Right hindlimb (tissue), 1 donor: ENCODE results near the gene FAM234B.
"Not testable (repeated sequence)": the region's sequence is repeated elsewhere in the genome, so short reads cannot be mapped to it uniquely, and the experiment has no call there.

Experiments
- DNase-seq: peaks from one replicate; pipeline ENCODE4 v3.0.0-alpha.2; 2018

The FAM234B gene

GRCh38 chr12:13024531-13024916, 19.7 kb upstream of the FAM234B start:
- no peak for DNase-seq

GRCh38 chr12:13026286-13026685, 17.9 kb upstream of the FAM234B start:
- DNase-seq = no peak

GRCh38 chr12:13027032-13027431, 17.1 kb upstream of the FAM234B start:
- no peak for DNase-seq

- no peak for DNase-seq
Observed at GRCh38 chr12:13027508-13027907, 16.7 kb upstream of the FAM234B start.

DNA sequence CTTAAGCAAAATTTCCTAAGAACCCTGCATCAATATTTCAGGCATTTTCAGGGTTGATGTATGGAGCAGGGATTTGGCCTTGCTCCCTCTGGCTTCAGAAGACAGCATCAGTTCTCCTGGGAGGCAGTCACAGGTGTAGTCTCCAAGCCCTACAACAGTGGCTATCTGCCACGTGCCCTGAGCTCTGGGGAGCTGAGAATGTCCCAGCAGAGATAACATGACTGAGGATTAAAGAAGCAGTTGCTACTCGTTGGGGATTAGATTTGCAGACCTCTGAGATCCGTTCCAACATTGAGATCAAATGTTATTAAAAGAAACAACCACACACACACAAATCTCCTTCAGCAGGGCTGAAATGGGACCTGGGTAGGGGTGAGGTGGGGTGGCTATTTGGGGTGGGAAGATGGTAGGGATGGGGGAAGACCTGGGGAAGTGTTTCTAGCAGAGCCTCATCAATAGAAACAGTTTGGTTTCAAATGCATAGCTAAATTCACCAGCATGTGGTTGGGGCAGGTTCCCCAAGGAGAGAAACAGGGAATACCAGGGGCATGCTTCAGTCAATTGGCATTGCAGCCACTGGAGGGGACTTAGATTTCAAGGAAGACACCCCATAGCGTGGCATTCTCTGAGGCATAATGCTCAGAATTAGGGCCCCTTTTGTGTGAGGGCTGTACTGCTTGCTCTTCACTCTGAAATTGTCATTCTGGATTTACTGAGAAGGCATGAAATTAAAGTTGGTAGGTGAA, 15.2 kb upstream of the FAM234B start:
- no peak for DNase-seq

GRCh38 chr12:13030541-13031291, 13.5 kb upstream of the FAM234B start:
- DNase-seq = no peak

DNA sequence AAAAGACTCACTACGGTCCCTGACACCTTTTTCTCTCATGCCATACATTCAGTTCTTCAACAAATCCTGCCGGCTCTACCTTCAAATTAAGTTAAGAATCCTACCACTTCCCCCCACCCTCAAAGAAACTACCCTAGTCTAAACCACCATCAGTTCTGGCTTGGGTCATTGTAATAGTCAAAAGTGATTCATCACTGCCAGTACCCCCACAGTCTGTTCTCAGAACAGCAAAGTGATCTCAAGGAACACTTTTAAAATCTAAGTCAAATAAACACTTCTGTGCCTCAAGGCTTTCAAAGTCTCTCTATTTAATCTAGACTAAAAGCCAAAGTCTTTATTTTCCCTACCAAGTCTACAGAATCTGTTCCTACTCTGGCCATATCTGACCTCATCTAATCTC, 12.0 kb upstream of the FAM234B start:
- DNase-seq = no peak

- no peak for DNase-seq
Observed at GRCh38 chr12:13033476-13033875, 10.7 kb upstream of the FAM234B start.

GRCh38 chr12:13035335-13035734, 8.8 kb upstream of the FAM234B start:
- DNase-seq = not testable (repeated sequence)

DNA sequence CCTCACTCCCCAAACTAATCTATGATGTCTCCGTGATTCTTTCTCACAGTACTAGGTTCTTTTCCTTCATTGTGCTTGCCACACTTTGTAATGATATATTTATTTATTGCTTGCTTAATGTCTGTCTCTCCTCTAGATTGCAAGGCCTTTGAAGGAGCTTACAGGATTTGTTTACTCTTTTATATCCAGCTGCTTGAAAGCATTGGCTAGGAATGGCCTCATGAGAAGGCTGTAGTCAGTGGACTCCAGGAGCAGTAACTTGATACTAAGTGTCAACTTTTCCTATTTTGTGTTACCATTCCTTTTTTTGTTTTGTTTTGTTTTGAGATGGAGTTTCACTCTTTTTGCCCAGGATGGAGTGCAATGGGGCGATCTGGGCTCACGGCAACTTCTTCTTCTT, 7.3 kb upstream of the FAM234B start:
- DNase-seq = no peak

GRCh38 chr12:13038491-13039161, 5.6 kb upstream of the FAM234B start:
- no peak for DNase-seq

DNA sequence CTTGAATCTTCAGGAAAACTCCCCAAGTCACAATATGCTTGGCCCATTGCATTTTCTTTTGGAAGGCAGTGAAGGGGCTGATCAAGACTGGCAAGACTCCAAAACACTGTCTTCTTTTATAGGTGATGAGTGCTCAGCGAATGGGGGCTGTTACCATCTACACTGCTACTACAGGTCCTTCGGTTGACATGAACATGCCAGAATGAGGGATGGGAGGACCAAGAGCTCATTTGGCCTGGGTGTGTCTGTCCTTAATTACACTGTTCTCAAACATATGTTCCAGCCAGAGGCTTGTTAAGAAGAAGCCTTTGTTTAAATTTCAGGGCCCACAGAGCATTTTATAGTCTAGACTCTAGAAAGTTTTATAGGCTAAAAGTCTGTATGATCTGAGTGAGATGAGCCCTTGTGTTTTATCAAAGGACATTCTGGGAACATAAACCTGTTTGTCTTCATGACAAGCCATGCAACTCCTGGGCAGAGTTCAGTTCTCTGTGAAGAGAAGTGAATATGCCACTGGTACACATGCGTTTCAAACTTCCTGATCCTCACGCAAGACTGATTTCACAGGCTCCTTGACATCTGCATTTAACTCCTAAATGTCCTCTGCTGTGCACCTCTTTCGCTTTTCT, 4.7 kb upstream of the FAM234B start:
- DNase-seq = no peak

DNA sequence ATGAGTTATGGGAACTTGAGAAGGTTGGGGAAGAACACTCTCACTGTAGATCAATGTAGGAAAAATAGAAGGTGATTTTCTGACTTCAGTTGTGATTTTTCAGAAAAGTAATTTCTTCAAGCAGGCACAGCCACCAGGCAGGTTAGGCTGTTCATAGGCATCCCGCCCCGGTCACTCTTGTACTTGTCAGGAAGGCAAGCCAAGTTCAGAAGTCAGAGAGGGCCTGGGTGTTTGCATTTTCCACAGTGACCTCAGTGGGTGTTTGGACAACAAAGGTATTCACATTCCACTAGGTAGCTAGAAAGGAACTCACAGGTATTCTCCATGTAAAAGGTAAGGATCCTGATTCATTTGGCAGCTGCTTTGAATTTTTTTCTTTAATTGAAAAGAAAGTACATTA, 3.0 kb upstream of the FAM234B start:
- no peak for DNase-seq

- no peak for DNase-seq
Observed at GRCh38 chr12:13042666-13043230, 1.4 kb upstream of the FAM234B start.

- DNase-seq = peak; percentile 33
Observed at GRCh38 chr12:13044906-13045299, 722 bp downstream of the FAM234B start.

DNA sequence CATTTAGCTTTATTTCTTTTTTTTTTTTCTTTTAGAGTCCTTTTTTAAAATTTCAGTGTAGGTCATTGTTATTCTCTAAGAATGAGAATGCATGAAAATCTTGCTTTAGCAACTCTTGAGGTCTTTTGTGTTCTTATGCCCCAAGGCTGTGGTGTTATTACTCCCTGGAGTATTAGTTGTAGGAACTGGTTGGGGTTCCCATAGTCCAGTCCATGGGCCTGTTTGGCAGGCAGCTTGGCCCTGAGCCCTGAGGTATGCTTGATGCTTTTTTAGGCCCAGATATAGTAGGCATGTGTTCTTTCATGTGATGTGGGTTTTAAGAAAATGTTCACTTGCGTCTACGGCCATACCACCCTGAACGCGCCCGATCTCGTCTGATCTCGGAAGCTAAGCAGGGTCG, 1.6 kb downstream of the FAM234B start:
- no peak for DNase-seq

DNA sequence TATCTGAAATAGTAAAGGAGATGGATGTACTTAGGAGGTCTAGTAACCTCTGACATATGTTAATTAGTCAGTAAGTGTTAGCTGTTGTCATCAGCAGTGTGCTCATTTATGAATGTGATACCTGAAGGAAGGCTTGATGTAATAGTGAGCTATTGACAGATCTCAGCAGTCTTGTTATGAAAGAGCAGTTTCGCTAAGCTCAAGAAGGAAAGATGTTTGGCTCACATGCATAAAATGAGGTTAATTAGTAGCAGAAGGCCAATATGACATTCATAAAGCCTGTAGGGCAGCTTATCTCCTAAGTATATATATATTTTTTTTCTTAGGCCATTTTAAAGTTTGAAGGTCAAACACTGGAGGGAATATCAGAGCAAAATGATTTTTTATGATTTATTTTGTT, 2.8 kb downstream of the FAM234B start:
- DNase-seq = no peak

GRCh38 chr12:13049816-13050215, 5.6 kb downstream of the FAM234B start:
- no peak for DNase-seq

GRCh38 chr12:13052421-13052820, 8.2 kb downstream of the FAM234B start:
- no peak for DNase-seq

- DNase-seq = not testable (repeated sequence)
Observed at GRCh38 chr12:13053617-13054016, 9.4 kb downstream of the FAM234B start.

- no peak for DNase-seq
Observed at GRCh38 chr12:13060581-13060980, 16.4 kb downstream of the FAM234B start.

- DNase-seq = no peak
Observed at GRCh38 chr12:13061377-13061776, 17.2 kb downstream of the FAM234B start.

- no peak for DNase-seq
Observed at GRCh38 chr12:13062669-13063068, 18.5 kb downstream of the FAM234B start.
